NCI-H510A (cell line): ENCODE measurements around the gene ST3GAL4.
A peak's percentile ranks its signal among the peaks of the same experiment; 100 is the strongest.

Experiments
- DNase-seq: peaks from one replicate; lab custom pipeline; 2025; lab: John Stamatoyannopoulos, UW

ST3GAL4 gene

DNA sequence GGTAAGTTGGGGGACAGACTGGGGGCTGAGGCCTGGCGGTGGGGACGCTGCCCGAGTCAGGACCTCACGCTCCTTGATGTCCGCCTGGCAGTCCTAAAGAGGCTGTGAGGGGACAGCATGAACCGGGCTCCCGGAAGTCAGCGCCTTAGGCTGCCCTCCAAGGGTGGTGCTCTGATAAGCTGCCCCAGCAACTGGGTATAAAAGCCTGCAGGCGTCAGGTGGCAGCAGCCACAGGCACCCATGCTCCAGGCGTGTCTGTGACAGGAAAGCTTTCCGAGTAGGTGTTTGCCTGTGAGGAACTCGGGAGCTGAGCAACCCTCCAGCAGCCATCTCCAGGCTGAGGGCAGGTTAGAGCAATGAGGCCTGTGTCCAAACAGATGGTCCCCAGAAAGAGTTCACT, 53.0 kb downstream of the ST3GAL4 start:
- DNase-seq = no peak

DNA sequence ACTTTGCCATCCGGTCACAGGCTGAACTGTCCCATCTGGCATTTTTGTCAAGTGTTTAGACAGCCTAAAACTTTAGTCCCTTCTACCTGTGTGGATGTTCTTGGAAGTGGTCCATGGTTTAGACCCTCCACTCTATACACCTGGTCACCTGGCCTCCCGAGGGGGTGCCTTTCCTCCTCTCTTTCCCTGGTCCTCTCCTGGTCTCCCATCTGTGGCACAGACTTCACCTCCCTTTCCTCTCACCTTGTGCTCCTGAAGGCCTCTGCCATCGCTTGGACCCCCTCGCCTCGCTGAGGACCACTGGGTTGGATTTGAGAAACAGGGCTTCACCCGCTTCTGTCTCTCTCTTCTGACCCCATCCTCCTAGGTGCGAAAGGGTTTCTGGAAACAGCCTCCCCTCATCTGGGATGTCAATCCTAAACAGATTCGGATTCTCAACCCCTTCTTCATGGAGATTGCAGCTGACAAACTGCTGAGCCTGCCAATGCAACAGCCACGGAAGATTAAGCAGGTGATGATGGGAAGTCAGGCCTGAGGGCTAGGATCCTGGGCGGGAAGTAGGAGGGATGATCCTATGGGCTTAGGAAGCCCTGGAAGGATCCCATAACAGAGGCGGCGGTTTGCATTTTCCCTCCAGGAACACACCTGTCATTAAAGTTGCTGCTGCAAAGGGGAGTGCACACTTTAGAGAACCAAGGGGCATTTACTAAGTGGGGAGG, 53.6 kb downstream of the ST3GAL4 start:
- no peak for DNase-seq

DNA sequence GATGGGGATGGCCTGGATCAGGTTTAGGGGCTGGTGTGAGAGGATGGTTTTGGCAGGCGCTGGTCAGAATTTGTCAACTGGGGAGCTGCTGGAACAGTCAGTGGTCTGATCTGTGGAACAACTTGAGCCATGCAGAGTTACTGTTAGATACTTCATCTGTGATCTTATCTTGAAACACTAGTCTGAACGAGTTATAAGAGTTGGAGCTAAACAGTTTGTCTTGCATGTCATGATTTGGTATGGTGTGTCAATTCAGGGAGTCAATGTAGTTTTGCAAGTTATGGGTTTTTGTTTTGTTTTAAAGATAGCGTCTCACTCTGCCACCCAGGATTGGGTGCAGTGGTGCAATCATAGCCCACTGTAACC, 54.1 kb downstream of the ST3GAL4 start:
- no peak for DNase-seq

DNA sequence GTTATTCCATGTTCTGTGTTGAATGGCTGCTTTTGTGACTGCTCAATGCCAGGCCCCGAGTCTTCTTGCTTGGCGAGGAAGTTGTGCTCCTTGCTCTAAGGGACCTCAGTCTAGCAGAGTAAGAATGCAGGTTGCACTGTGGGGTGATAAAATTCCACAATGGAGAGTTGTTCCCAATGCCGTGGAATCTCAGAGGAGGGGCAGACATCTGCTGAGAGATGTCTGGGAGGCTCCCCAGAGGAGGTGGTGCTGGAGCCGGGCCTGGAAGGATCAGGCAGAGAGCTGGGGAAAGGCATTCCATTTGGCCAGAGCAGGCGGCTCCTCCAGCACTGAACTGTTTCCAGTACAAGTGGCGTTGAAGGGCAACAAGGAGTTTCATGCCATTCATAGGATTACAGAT, 55.2 kb downstream of the ST3GAL4 start:
- DNase-seq = no peak

DNA sequence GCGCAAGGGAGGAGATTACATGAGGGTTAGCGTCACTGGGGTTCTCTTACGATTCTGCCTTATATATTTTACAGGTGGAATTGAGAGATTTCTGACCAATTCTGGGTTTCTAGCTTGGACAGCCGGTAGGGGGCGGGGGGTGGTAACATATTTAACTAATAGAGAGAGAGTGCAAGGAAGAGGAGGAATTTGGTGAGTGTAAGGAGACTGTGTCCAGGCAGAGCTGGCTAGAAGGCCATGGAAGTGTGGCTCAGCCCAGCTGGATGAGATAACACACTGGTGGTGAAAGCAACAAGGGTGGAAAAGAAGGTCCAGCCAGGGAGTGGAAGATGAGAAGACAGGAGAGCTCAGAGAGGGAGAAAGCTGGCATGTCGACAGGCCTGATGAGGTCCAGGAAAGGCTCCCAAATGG, 56.5 kb downstream of the ST3GAL4 start:
- DNase-seq = no peak

DNA sequence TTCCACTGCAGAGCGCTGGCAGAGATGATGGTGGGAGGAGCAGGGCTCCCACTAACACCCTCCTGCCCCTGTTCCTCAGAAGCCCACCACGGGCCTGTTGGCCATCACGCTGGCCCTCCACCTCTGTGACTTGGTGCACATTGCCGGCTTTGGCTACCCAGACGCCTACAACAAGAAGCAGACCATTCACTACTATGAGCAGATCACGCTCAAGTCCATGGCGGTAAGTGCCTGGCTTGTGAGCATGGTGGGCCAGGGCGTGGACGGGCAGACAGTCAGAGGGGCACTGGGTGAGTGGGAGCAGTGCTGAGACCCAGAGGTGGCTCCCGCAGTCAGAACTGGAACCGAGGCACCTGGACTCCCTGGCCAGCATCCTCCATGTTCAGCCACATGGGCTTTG, 57.9 kb downstream of the ST3GAL4 start:
- no peak for DNase-seq

DNA sequence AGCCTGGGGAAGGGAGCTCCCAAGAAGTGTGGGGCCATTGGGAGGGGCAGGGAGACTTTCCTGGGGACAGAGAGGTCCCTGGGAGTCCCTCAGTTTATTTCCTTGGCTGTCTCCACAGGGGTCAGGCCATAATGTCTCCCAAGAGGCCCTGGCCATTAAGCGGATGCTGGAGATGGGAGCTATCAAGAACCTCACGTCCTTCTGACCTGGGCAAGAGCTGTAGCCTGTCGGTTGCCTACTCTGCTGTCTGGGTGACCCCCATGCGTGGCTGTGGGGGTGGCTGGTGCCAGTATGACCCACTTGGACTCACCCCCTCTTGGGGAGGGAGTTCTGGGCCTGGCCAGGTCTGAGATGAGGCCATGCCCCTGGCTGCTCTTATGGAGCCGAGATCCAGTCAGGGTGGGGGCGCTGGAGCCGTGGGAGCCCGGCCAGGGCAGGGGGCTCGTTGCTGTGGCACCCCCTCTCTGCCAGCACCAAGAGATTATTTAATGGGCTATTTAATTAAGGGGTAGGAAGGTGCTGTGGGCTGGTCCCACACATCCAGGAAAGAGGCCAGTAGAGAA, 58.4 kb downstream of the ST3GAL4 start:
- DNase-seq = no peak

DNA sequence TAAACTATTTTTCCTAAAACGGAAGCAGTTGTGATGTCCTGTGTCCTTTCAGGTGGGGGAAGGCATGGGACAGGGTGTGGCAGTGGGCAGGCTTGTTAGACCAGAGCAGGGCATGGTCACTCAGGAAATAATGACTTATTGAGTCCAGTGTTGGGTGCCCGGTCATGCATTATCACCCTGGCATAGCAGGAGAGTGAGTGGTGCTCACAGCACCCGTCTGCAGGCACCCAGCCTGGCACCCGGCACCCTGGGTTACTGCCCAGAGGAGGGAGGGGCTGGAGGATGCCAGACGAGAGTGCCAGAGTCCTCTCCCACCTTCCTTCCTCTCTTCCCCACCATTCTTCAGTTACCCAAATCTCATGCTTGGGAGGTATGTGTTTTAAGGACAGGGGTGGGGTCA, 59.1 kb downstream of the ST3GAL4 start:
- no peak for DNase-seq

DNA sequence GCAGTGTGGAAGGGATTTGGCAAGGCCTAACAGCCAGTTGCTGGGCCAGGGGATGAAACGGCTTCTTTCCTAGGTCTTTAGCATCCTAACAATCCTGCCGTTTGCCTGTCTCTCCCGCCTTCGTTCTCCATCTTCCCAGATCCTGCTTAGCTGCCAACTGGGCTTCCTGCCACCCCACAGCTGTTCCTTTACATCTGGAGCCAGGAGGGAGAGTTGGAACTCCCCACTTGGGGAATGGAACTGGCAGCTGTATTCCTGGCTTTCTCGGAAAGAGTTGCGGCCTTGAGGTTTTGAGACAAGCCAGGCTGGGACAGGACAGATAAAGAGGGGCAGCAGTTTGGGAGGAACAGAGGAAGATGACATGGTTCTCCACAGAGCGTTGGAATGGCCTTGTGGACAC, 59.6 kb downstream of the ST3GAL4 start:
- DNase-seq = no peak

DNA sequence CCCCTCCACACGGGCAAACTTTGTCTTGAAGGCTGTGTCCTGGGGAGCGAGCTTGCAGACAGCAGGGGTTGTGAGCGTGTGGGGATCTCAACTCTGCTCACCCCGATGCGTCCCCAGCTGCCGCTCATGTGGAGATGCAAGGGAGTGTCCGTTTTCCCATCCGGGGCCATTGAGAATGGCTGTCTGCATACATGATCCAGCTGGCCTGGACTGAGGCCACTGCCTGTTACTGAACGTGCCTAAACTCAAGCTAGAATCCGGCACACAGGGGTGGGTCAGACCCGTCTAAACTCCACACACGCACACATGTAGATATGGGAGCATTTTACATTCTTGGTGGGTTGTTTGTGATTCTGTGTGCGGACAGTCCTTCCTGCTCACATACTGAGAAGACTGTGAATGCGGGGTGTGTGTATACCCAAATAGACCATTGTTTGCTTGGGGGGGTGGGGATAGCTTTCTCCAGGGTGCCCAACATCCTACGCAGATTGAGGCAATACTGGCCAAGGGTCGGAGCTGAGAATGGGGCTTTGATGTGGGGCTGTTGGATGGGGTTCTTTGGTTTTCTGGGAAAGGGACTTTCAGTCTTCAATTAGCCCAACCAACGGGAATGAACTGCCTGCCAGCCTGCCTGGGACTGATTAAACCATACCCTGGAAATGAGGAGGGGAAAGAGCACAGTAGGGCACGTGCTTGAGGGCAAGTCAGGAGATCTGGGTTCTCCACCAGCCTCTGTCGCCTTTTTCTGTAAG, 60.4 kb downstream of the ST3GAL4 start:
- DNase-seq = no peak

DNA sequence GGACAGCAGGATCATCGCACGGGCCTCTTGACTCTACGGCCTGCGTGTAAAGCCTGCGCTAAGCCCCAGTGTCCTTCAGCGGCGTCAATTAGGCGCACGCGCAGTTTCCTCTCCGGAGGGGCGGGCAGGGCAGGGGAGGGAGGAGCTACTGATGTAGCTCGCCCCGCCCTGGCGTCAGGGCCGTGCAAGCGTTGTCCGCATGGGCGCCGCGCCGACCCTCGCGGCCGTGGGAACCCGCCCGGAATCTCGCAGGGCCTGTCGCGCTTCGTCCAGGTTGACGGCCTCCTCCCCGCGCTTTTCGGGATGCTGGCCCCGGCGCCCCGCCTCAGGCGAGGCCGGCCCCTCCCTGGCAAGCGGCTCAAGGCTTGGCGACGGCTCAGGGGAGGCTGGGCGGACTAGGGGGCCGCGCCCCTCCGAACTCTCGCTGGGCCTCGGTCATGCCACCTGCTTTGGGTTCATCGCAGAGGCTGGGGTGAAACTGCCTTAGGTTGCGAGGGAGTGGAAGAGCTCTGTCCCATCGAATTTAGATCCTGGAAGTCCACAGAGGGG, 61.1 kb downstream of the ST3GAL4 start:
- DNase-seq = peak; percentile 86

DNA sequence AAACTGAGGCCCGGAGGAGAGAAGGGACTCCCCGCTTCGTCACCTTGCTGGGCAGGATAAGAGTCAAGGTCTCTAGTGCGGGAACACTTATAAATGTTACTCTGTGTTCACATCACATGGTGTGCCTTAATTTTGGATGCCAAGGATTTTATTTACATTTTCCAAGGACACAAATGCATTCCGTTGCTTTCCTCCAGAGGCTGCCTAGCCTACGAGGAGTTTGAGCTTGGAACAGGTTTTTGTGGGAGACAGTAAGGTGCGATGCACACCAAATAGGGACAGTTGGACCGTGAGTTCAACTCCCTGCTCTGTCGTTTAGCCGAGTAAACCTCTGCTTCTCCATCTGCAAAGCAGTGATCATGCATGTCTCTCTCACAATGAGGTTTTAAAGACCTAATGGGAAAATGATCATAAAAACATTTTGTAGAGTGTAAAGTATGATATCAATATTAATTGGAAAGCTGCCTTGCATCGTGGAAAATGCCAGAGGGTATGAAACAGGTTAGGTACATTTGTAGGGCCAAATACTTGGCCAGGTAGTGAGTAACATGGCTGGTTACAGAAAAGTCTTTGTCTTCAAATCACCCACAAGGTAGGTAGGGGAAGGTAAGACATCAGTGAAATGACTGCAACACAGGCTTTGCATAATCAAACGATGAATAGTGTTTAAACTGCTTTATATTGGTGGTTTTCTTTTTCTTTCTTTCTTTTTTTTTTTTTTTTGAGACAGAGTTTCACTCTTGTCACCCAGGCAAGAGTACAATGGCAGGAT, 61.8 kb downstream of the ST3GAL4 start:
- no peak for DNase-seq

DNA sequence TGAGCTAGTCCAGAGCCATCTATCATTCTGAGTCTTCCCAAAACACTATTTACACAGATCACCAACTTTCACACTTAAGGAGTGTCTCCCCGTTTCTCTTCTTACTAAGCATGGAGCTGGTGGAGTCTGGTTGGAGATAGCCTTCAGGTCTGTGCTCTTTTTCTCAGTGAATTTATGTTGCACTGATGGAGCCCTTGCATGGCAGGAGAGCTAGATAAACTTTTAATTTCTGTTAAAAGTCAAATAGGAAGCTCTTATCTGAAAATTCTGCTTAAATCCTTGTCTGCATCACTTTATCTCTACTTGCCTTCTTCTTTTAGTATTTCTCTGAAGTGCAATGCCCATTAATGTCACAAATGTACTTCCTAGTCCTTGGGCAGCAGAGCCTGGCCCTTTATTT, 63.4 kb downstream of the ST3GAL4 start:
- DNase-seq = no peak

DNA sequence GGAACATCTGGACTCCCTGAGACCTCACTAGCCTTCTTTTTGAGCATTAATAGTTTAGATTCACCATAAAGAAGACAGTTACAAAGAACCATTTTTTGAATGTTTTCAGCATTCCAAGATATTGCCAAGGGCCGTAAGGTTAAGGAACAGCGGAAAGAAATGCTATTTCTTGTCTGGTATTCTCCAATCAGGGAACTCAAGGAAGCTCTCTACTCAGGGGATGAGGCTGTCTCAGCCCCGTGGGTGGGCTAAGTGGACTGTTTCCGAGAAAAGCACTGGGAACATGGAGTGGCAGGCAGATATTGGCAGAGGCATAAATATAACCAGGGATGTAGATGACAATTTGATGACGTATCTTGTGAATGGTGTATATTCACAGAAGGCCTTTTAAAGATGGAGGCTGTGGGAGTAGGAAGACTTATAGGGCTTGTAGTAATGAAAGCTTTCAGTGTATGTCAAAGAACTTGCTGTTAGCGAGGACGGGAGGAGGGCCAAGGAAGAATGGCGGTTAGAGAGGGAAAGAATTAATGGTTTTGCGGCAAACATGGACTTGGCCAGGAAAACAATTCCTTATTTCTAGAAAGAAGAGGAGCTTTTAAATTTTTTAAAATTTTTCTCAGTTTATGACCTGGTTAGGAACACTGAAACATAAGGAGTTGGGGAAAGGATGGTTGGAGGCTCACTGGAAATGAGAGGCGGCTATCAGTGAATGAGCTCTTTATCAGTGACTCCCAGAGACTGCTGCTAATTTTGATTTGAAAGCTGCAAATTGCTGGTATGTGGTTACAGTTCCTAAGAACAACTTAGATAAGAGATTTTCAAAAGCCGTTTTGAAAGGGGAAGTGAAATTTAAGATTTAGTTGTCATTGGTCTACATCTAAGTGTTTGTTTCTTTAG, 64.6 kb downstream of the ST3GAL4 start:
- no peak for DNase-seq

DNA sequence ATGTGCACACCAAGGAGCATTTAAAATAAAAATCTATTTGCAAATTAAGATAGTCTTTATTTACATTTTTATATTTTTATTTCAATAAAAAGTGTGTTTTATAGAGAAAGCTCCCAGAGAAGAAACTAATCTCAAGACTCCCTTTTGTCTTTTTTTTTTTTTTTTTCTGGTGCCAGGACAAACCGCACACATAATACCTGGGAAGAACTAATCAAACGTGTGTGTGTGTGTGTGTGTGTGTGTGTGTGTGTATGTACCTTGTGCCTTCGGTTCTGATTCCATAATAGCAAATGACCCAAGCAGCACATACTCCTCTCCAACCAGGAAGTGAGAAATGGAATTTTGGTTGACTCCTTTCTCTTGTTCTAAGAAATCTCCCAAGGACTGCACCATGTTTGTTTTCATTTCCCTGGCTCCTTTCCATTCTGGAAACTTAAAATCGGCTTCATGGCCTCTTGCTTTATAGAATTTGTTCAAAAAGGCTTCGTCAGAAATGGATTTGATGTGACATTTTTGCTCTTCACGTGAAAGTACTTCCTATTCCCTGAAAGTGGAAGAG, 65.3 kb downstream of the ST3GAL4 start:
- no peak for DNase-seq

DNA sequence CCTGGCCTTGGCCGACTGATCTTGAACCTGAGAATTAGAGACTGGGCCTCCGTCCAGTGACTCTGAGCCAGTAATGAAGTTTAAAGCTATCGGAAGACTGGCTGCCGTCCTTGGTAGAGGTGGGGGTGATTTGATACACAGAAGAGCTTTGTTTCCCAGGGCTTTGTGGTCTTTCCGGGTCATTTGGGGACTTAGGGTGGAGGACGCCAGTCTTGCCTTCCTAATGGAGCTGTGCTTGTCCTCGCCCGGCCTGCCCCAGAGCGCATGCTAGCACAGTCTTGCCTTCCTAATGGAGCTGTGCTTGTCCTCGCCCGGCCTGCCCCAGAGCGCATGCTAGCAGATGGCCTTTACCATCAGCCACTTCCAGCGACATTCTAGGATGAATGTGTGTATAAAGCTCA, 65.8 kb downstream of the ST3GAL4 start:
- DNase-seq = no peak

DNA sequence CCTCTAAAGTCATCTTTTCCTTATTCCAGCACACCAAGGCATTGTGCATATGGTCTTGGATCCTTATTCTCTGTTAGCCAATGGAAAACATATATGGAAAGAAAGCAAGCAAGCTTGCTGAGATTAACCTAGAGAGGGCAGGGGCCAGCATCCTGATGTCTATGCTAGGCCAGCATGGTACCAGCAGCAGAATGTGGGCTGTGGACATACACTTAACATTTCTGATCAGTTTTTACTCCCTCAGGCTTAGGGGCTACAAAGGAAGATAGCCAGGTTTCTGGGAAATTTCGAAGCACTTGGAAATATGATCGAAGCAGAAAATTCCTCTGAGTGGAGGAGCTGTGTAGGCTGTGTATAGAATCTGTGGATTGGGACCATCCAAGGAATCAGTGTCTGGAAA, 67.0 kb downstream of the ST3GAL4 start:
- DNase-seq = no peak

DNA sequence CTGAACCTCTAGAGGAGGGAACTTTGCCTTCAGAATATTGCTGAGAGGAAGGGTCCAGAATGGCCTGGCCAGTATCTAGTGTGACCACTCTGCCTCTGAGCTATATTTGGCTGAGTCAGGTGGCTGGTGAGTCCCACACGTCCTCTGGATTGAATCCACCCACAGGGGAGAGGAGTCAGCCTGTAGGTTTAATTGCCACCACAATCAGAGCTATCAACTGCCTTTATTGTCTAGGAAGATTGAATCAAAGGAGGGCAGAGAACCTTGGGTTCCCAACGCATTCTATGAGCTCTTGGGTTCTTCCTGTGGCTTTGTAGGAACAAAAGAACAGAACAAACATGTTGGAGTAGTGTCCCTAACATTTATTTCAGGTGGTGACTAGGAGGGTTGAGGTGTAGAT, 67.7 kb downstream of the ST3GAL4 start:
- DNase-seq = no peak

DNA sequence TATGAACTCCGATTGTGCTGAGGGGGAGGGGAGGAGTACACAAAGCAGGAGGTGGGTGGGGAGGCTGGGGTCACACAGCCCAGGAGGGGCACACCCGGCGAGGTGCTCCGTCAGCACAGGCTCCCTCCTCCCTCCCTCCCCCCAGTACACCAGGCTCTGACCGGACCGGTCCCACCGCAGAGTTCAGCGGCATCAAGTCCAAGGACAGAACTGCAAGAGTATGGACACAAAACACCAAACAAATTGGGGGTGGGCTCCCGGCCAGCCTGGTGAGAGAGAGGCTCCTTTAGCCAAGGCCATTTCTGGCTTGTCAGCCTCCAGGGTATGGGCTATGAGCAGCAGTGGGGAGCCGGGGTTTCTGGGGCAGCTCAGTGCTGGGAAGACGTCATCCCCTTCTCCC, 68.3 kb downstream of the ST3GAL4 start:
- no peak for DNase-seq

DNA sequence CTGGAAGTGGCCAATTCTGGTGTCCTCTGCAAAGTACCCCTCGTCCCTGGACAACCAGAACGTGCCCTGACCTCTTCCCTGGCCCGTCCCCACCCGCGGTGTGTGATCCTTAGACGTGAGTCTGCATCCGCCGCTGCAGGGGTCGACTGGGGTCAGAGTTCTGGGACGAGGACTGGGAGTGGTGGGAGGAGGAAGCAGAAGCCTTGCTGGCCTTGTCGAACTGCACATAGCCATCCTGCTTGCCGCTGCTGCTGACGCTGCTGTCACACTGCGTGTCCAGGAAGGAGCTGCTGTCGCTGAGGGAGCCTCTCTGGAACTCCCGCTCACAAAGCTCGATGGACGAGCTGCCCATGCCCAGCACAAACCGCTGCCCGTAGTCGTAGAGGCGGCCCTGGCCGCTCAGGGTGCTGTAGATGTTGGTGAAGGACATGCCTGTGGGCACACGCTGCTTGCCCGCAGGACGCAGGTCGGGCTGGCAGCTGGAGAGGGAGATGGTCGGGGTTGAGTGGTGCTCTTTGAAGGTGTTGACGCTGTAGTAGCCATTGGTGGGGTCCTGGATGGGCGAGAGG, 69.1 kb downstream of the ST3GAL4 start:
- no peak for DNase-seq

DNA sequence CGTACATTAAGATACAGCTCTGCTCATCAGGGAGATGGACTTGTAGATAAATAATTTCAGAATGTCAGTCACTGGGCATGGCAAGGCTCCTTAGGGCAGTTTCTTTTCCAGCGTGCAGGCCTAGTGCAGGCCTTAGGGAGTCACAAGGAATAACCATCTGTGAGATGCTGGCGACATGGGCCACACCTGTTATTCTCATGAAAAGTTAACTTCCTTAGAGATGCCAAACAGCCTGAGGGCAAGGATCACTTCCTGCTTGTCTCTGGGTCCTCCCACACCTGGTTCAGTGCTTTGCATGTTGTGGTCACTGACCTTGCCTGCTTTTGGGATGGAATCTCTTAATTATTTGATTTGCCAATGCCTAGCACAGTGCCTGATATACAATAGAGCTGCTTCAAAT, 70.6 kb downstream of the ST3GAL4 start:
- no peak for DNase-seq
